Measurements from ENCODE around the gene C9.
A peak's percentile ranks its signal among the peaks of the same experiment; 100 is the strongest.

GRCh38 chr5:39256477-39257235 lies 107.6 kb downstream of the C9 start:
- TF ChIP-seq RFX5 (IDR thresholded peaks at IDR 0.05; ENCODE audit: low read depth, low read length) (no peak), POLR2A (IDR thresholded peaks at IDR 0.05; ENCODE audit: low read depth, low read length) (no peak), ELK1 (IDR thresholded peaks at IDR 0.05; ENCODE audit: borderline replicate concordance, low read depth, low read length) (no peak), CTCF (conservative IDR thresholded peaks at IDR 0.05; ENCODE audit: low read depth, low read length) (no peak), CEBPB (IDR thresholded peaks at IDR 0.05; ENCODE audit: low read depth, low read length) (peak; percentile 58), MAZ (IDR thresholded peaks at IDR 0.05; ENCODE audit: borderline replicate concordance, low read depth, low read length) (no peak)
